Vagina (tissue), 2 donors: ENCODE data around the gene ASAP2.

Source experiments
- POLR2A ChIP-seq, 2 donors: fragments of 450-650 bp; IDR thresholded peaks; one replicate each; pipeline ENCODE4 v1.6.1; 2017; ENCODE audit warnings: antibody characterized with exemption in 2 of 2, mild to moderate bottlenecking in 2 of 2, moderate library complexity in 2 of 2
- TF ChIP-seq, protein P1 (sequence below), 3 experiments: fragments of 450-650 bp in 2 of 3; fragments of 200-600 bp in 1 of 3; sonication (generic) in 1 of 3; IDR thresholded peaks; one replicate each; pipeline ENCODE4 v1.5.1; 2017 to 2019; ENCODE audit warnings: antibody characterized with exemption in 3 of 3, mild to moderate bottlenecking in 2 of 3, moderate library complexity in 2 of 3

DNA sequence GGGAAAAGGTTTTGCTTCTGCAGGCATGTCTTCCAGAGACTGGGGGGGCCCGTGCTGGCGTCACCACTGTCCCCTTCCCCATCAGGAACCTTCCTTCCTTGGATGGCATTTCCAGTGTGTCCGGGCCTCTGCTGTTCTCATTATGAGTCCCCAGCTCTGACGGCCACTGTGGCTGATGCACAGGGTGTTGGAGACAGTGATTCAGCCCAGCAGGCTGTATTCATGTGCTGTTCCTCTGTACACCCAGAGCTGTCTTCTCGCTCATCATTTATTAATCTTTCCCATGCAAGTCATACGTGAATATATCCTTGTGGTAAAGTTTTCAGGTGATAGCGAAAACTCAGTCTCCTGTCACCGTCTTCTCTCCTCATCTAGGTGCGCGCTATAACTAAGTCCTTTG is 57.7 kb downstream of the ASAP2 start:
- TF ChIP-seq POLR2A (IDR thresholded peaks at IDR 0.05), result no peak
- TF ChIP-seq, protein P1, sequence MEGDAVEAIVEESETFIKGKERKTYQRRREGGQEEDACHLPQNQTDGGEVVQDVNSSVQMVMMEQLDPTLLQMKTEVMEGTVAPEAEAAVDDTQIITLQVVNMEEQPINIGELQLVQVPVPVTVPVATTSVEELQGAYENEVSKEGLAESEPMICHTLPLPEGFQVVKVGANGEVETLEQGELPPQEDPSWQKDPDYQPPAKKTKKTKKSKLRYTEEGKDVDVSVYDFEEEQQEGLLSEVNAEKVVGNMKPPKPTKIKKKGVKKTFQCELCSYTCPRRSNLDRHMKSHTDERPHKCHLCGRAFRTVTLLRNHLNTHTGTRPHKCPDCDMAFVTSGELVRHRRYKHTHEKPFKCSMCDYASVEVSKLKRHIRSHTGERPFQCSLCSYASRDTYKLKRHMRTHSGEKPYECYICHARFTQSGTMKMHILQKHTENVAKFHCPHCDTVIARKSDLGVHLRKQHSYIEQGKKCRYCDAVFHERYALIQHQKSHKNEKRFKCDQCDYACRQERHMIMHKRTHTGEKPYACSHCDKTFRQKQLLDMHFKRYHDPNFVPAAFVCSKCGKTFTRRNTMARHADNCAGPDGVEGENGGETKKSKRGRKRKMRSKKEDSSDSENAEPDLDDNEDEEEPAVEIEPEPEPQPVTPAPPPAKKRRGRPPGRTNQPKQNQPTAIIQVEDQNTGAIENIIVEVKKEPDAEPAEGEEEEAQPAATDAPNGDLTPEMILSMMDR (IDR thresholded peaks at IDR 0.05), result no peak
